NCI-H1436 treated with DMSO at 0.1 percent for 48 hours (cell line): ENCODE results near the gene TCF3.

ENCODE experiments used
- DNase-seq: peaks from one replicate; lab custom pipeline; 2025; lab: John Stamatoyannopoulos, UW

The TCF3 gene

GRCh38 chr19:1560286-1560882 lies 92.0 kb downstream of the TCF3 start:
- no peak for DNase-seq
